GM19324 (cell line): Measurements from ENCODE around the gene PCDHGC5.

ENCODE experiments used
- ATAC-seq: cut with Tn5 transposase; IDR thresholded peaks from one replicate; pipeline ENCODE4 v1.9.1; 2021; ENCODE audit warnings: mild to moderate bottlenecking, moderate library complexity; ENCODE audit not compliant: unreplicated experiment, low FRiP score

PCDHGC5 gene

GRCh38 chr5:141511771-141512325, 23.0 kb downstream of the PCDHGC5 start:
- no peak for ATAC-seq

GRCh38 chr5:141512390-141512910, 23.6 kb downstream of the PCDHGC5 start:
- ATAC-seq: no peak

- ATAC-seq: no peak
Observed at GRCh38 chr5:141512911-141513626, 24.2 kb downstream of the PCDHGC5 start.

- peak; percentile 43 for ATAC-seq
Observed at GRCh38 chr5:141513627-141514329, 24.9 kb downstream of the PCDHGC5 start.

- no peak for ATAC-seq
Observed at GRCh38 chr5:141514330-141515133, 25.7 kb downstream of the PCDHGC5 start.

- no peak for ATAC-seq
Observed at GRCh38 chr5:141515141-141515540, 26.3 kb downstream of the PCDHGC5 start.

GRCh38 chr5:141515946-141516671, 27.2 kb downstream of the PCDHGC5 start:
- no peak for ATAC-seq

GRCh38 chr5:141516672-141517025, 27.8 kb downstream of the PCDHGC5 start:
- no peak for ATAC-seq

GRCh38 chr5:141517312-141517711, 28.4 kb downstream of the PCDHGC5 start:
- ATAC-seq: no peak

- ATAC-seq: no peak
Observed at GRCh38 chr5:141517880-141518617, 29.2 kb downstream of the PCDHGC5 start.

- ATAC-seq: no peak
Observed at GRCh38 chr5:141518618-141519015, 29.7 kb downstream of the PCDHGC5 start.

- no peak for ATAC-seq
Observed at GRCh38 chr5:141519605-141520565, 31.0 kb downstream of the PCDHGC5 start.

- ATAC-seq: no peak
Observed at GRCh38 chr5:141521244-141521781, 32.4 kb downstream of the PCDHGC5 start.

- ATAC-seq: no peak
Observed at GRCh38 chr5:141522301-141522700, 33.4 kb downstream of the PCDHGC5 start.

- ATAC-seq: no peak
Observed at GRCh38 chr5:141523991-141524390, 35.1 kb downstream of the PCDHGC5 start.

GRCh38 chr5:141524604-141525597, 36.0 kb downstream of the PCDHGC5 start:
- peak; percentile 88 for ATAC-seq

- no peak for ATAC-seq
Observed at GRCh38 chr5:141525653-141526052, 36.8 kb downstream of the PCDHGC5 start.
